ENCODE data around the gene ATF7IP2.
A peak's percentile ranks its signal among the peaks of the same experiment; 100 is the strongest.

Gene ATF7IP2

GRCh38 chr16:10509534-10510025 is 123.7 kb downstream of the ATF7IP2 start:
- peak; percentile 73 for TF ChIP-seq CTCF (IDR thresholded peaks at IDR 0.05; ENCODE audit: control extremely low read depth, extremely low read depth, low read depth, missing control alignments)
- POLR2A ChIA-PET: interaction anchor here (0.6 kb wide), 1 partner anchor 229 kb away, joined by 4 read pairs; no protein-coding TSS in a partner anchor
- CTCF ChIA-PET: interaction anchor here (0.9 to 6.1 kb wide), 25 partner anchors 8 to 428 kb away, joined by 3 to 108 read pairs (median 4); no protein-coding TSS in a partner anchor
- peak; percentile 80 for DNase-seq (ENCODE audit: extremely low spot score)

DNA sequence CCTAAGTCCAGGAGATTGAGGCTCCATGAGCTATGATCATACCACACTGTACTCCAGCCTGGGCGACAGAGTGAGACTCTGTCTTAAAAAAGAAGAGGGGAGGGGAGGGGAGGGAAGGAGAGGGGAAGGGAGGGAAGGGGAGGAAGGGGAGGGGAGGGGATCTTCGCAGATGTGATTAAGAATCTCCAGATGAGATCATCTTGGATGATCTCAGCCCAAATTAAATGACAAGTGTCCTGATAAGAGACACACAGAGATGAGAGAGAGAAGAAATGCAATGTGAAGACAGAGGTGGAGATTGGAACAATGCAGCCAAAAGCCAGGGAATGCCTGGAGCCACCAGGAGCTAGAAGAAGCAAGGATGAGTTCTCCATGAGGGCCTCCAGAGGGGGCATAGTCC is 124.4 kb downstream of the ATF7IP2 start:
- ChIA-PET CTCF (interaction anchor here (0.9 to 6.1 kb wide), 23 partner anchors 9 to 427 kb away, joined by 3 to 108 read pairs (median 4); no protein-coding TSS in a partner anchor), POLR2A (interaction anchor here (0.6 kb wide), 1 partner anchor 229 kb away, joined by 4 read pairs; no protein-coding TSS in a partner anchor)
- no peak for TF ChIP-seq CTCF (IDR thresholded peaks at IDR 0.05; ENCODE audit: control extremely low read depth, extremely low read depth, low read depth, missing control alignments)
- no peak for DNase-seq (ENCODE audit: extremely low spot score)

DNA sequence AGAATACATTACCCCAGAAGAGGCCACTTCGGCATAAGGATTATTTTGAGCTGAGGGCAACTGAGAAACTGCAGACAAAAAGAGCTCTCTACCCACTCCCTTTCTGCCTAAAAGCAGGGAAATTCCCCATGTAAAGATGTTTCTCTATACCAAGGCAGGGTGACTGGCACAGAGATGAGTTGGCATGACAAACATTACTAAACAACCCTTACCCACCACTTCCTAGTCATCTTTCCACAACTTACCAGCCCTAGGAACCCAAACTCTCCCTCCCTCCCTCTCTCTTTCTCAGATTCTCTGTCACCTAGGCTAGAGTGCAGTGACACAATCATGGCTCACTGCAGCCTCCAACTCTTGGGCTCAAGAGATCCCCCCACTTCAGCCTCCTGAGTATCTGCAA is 126.0 kb downstream of the ATF7IP2 start:
- ChIA-PET CTCF (interaction anchor here (1.0 to 6.1 kb wide), 5 partner anchors 14 to 255 kb away, joined by 3 to 108 read pairs (median 5); no protein-coding TSS in a partner anchor), POLR2A (no interaction called here)
- no peak for DNase-seq (ENCODE audit: extremely low spot score)
- TF ChIP-seq CTCF (IDR thresholded peaks at IDR 0.05; ENCODE audit: control extremely low read depth, extremely low read depth, low read depth, missing control alignments): no peak

- ChIA-PET CTCF (interaction anchor here (0.6 to 5.0 kb wide), 43 partner anchors 8 to 1947 kb away, joined by 3 to 101 read pairs (median 4); partner anchors contain the start of gene NUBP1), POLR2A (no interaction called here)
- TF ChIP-seq CTCF (IDR thresholded peaks at IDR 0.05; ENCODE audit: control extremely low read depth, extremely low read depth, low read depth, missing control alignments): peak; percentile 54
These were observed 128.7 kb downstream of the ATF7IP2 start for GRCh38 chr16:10514369-10515055.

GRCh38 chr16:10517868-10518267 is 132.0 kb downstream of the ATF7IP2 start:
- POLR2A ChIA-PET: interaction anchor here (0.6 kb wide), 1 partner anchor 208 kb away, joined by 3 read pairs; no protein-coding TSS in a partner anchor
- no peak for DNase-seq (ENCODE audit: extremely low spot score)
- CTCF ChIA-PET: interaction anchor here (1.0 to 5.0 kb wide), 2 partner anchors 219 to 261 kb away, joined by 3 to 40 read pairs; no protein-coding TSS in a partner anchor
- no peak for TF ChIP-seq CTCF (IDR thresholded peaks at IDR 0.05; ENCODE audit: control extremely low read depth, extremely low read depth, low read depth, missing control alignments)

More at GRCh38 chr16:10514369-10515055, 128.7 kb downstream of the ATF7IP2 start:
- peak; percentile 54 for DNase-seq (ENCODE audit: extremely low spot score)

- DNase-seq (ENCODE audit: extremely low spot score): no peak
- ChIA-PET CTCF (interaction anchor here (1.0 kb wide), 1 partner anchor 218 kb away, joined by 3 read pairs; no protein-coding TSS in a partner anchor), POLR2A (interaction anchor here (0.6 kb wide), 1 partner anchor 209 kb away, joined by 3 read pairs; no protein-coding TSS in a partner anchor)
- no peak for TF ChIP-seq CTCF (IDR thresholded peaks at IDR 0.05; ENCODE audit: control extremely low read depth, extremely low read depth, low read depth, missing control alignments)
These were observed 132.7 kb downstream of the ATF7IP2 start for GRCh38 chr16:10518479-10519041.
